HEK293 (cell line): ENCODE measurements around the gene UBE2Q1.
A peak's percentile ranks its signal among the peaks of the same experiment; 100 is the strongest.

Experiments
- HOXD13 ChIP-seq: sonication (generic); formaldehyde crosslinking; IDR thresholded peaks from 2 replicates; pipeline ENCODE4 v1.8.0; 2022; ENCODE audit warnings: missing genetic modification reagents, borderline replicate concordance
- KLF17 ChIP-seq: fragments of 450-650 bp; formaldehyde crosslinking; IDR thresholded peaks from 2 replicates; pipeline ENCODE4 v1.5.1; 2016; ENCODE audit warnings: missing biosample characterization, missing genetic modification characterization
- KLF7 ChIP-seq: fragments of 450-650 bp; formaldehyde crosslinking; IDR thresholded peaks from 2 replicates; pipeline ENCODE4 v1.5.1; 2016; ENCODE audit warnings: missing biosample characterization, missing genetic modification characterization, borderline replicate concordance
- PRDM1 ChIP-seq: fragments of 450-650 bp; formaldehyde crosslinking; IDR thresholded peaks from 2 replicates; pipeline ENCODE4; 2016; ENCODE audit warnings: missing biosample characterization, missing genetic modification characterization
- REPIN1 ChIP-seq: fragments of 450-650 bp; formaldehyde crosslinking; IDR thresholded peaks from 2 replicates; pipeline ENCODE4 v1.5.1; 2017; ENCODE audit warnings: missing biosample characterization, missing genetic modification characterization, low read depth
- REST ChIP-seq: fragments of 450-650 bp; formaldehyde crosslinking; IDR thresholded peaks from 2 replicates; pipeline ENCODE4 v1.5.1; 2016; ENCODE audit warnings: missing biosample characterization, missing genetic modification characterization
- YY2 ChIP-seq: fragments of 450-650 bp; formaldehyde crosslinking; IDR thresholded peaks from 2 replicates; pipeline ENCODE4 v1.5.1; 2016; ENCODE audit warnings: missing biosample characterization, missing genetic modification characterization
- ZBTB1 ChIP-seq: fragments of 450-650 bp; formaldehyde crosslinking; IDR thresholded peaks from 2 replicates; pipeline ENCODE4 v1.5.1; 2016; ENCODE audit warnings: missing biosample characterization, missing genetic modification characterization
- ZBTB11 ChIP-seq: fragments of 450-650 bp; formaldehyde crosslinking; conservative IDR thresholded peaks from 2 replicates; pipeline ENCODE4 v1.5.1; 2016; ENCODE audit warnings: low read depth, missing biosample characterization, missing genetic modification characterization
- ZBTB26 ChIP-seq: fragments of 450-650 bp; formaldehyde crosslinking; optimal IDR thresholded peaks from 2 replicates; pipeline ENCODE3; 2016; ENCODE audit warnings: missing biosample characterization, mild to moderate bottlenecking, missing genetic modification characterization
- ZBTB7A ChIP-seq: fragments of 450-650 bp; formaldehyde crosslinking; IDR thresholded peaks from 2 replicates; pipeline ENCODE4 v1.5.1; 2016; ENCODE audit warnings: low read depth, missing biosample characterization, missing genetic modification characterization
- ZEB2 ChIP-seq: fragments of 450-650 bp; formaldehyde crosslinking; IDR thresholded peaks from 2 replicates; pipeline ENCODE4 v1.5.1; 2016; ENCODE audit warnings: missing biosample characterization, missing genetic modification characterization
- ZFHX2 ChIP-seq: fragments of 450-650 bp; formaldehyde crosslinking; conservative IDR thresholded peaks from 2 replicates; pipeline ENCODE4 v1.5.1; 2016; ENCODE audit warnings: missing biosample characterization, missing genetic modification characterization
- ZNF133 ChIP-seq: fragments of 450-650 bp; formaldehyde crosslinking; IDR thresholded peaks from 2 replicates; pipeline ENCODE4 v1.5.1; 2016; ENCODE audit warnings: missing biosample characterization, missing genetic modification characterization
- ZNF274 ChIP-seq, 2 experiments: fragments of 200-500 bp in 1 of 2; fragments of 450-650 bp in 1 of 2; sonication (Bioruptor generic) in 1 of 2; formaldehyde crosslinking in 1 of 2; IDR thresholded peaks; 2 replicates each; pipeline versions ENCODE4 v1.5.1 to v1.6.1; 2014 to 2016; ENCODE audit warnings: borderline replicate concordance in 1 of 2, inconsistent platforms in 1 of 2, low read length in 1 of 2, missing biosample characterization in 1 of 2, missing genetic modification characterization in 1 of 2
- ZNF280D ChIP-seq: fragments of 450-650 bp; formaldehyde crosslinking; IDR thresholded peaks from 2 replicates; pipeline ENCODE4 v1.5.1; 2016; ENCODE audit warnings: missing biosample characterization, missing genetic modification characterization
- ZNF366 ChIP-seq: fragments of 450-650 bp; formaldehyde crosslinking; conservative IDR thresholded peaks from 2 replicates; pipeline ENCODE4 v1.5.1; 2016; ENCODE audit warnings: missing biosample characterization, missing genetic modification characterization
- ZNF37A ChIP-seq: fragments of 450-650 bp; IDR thresholded peaks from 2 replicates; pipeline ENCODE4 v1.5.1; 2018; ENCODE audit warnings: missing biosample characterization, missing genetic modification characterization
- ZNF501 ChIP-seq: fragments of 450-650 bp; formaldehyde crosslinking; IDR thresholded peaks from 2 replicates; pipeline ENCODE4 v1.5.1; 2016; ENCODE audit warnings: missing biosample characterization, missing genetic modification characterization
- ZNF510 ChIP-seq: fragments of 450-650 bp; formaldehyde crosslinking; IDR thresholded peaks from 2 replicates; pipeline ENCODE4 v1.5.1; 2018; ENCODE audit warnings: mild to moderate bottlenecking, missing genetic modification characterization, missing biosample characterization; ENCODE audit not compliant: insufficient replicate concordance
- ZNF513 ChIP-seq: fragments of 450-650 bp; IDR thresholded peaks from 2 replicates; pipeline ENCODE4 v1.5.1; 2018; ENCODE audit warnings: missing biosample characterization, missing genetic modification characterization
- ZNF529 ChIP-seq: fragments of 450-650 bp; formaldehyde crosslinking; IDR thresholded peaks from 2 replicates; pipeline ENCODE4 v1.5.1; 2017; ENCODE audit warnings: missing genetic modification characterization, missing biosample characterization; ENCODE audit not compliant: insufficient replicate concordance
- ZNF561 ChIP-seq: fragments of 450-650 bp; IDR thresholded peaks from 2 replicates; pipeline ENCODE4 v1.5.1; 2018; ENCODE audit warnings: missing biosample characterization, missing genetic modification characterization, borderline replicate concordance
- ZNF623 ChIP-seq: fragments of 450-650 bp; formaldehyde crosslinking; IDR thresholded peaks from 2 replicates; pipeline ENCODE4 v1.5.1; 2016; ENCODE audit warnings: missing biosample characterization, missing genetic modification characterization

The UBE2Q1 gene

GRCh38 chr1:154558720-154559465 is 431 bp upstream of the UBE2Q1 start (continued):
- no peak; the same call in 1 of the 2 replicates for TF ChIP-seq ZNF133 (tag by site-specific recombination)
- no peak for TF ChIP-seq PRDM1 (tag by site-specific recombination)
- TF ChIP-seq ZBTB1 (tag by site-specific recombination), result no peak
- peak; percentile 50; the same call in 1 of the 2 replicates for TF ChIP-seq YY2
- peak; percentile 95 for TF ChIP-seq ZNF561 (tag by site-specific recombination)
- TF ChIP-seq ZNF623 (tag by site-specific recombination), result 0 out of 2 replicates have a peak, but pooled peaks have one; percentile 12
- peak; percentile 89 for TF ChIP-seq ZNF513 (tag by site-specific recombination)
- peak; percentile 93 for TF ChIP-seq ZEB2 (tag by site-specific recombination)
- TF ChIP-seq REPIN1 (tag by site-specific recombination), result no peak
- no peak for TF ChIP-seq ZNF529 (tag by site-specific recombination)
- peak; percentile 96 for TF ChIP-seq ZBTB7A (tag by site-specific recombination)
- TF ChIP-seq ZFHX2 (tag by site-specific recombination), result peak; percentile 98
- no peak for TF ChIP-seq HOXD13 (CRISPR knock-in tag)
- no peak for TF ChIP-seq ZNF274 (IDR thresholded peaks at IDR 0.05; ENCODE audit: low read length)
- no peak for TF ChIP-seq ZNF274 (tag by site-specific recombination; IDR thresholded peaks at IDR 0.05; ENCODE audit: borderline replicate concordance)
- TF ChIP-seq ZBTB11 (tag by site-specific recombination), result peak; percentile 80
- TF ChIP-seq ZNF501 (tag by site-specific recombination), result peak; percentile 95
- TF ChIP-seq KLF7 (tag by site-specific recombination), result peak; percentile 88
- TF ChIP-seq ZBTB26, result peak; percentile 99
- no peak; the same call in none of the 2 replicates for TF ChIP-seq REST
- TF ChIP-seq ZNF280D (tag by site-specific recombination), result peak; percentile 8; the same call in 1 of the 2 replicates
- TF ChIP-seq ZNF37A (tag by site-specific recombination), result no peak
- TF ChIP-seq KLF17 (tag by site-specific recombination), result peak; percentile 93
- no peak for TF ChIP-seq ZNF510 (tag by site-specific recombination)
- peak; percentile 88 for TF ChIP-seq ZNF366 (tag by site-specific recombination)
